Brain pericyte (primary cell): ENCODE results near the gene RPL7L1.

Source experiments
- DNase-seq: peaks from one replicate; pipeline ENCODE4 v3.0.0-alpha.2; 2012; ENCODE audit warnings: low read depth, low spot score

RPL7L1 gene

DNA sequence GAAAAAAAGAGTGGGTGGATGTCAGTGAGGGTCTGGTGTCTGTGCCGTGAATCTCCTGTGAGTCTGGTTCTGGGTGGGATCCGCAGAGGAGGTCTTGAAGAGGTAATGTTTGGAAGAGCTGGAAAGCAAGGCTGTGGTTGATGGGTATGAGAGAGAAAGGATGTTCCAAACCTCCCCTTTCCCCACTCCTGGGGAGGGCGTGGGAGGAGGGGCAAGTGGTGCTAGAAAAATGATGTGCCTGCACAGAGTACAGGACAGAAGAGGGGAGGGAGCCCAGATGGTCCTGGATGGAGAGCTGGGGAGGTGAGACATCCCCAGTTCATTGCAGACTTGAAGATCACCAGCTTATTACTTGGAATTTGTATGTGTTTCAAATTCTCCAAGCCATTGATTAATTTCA, 53.0 kb downstream of the RPL7L1 start:
- no peak for DNase-seq

DNA sequence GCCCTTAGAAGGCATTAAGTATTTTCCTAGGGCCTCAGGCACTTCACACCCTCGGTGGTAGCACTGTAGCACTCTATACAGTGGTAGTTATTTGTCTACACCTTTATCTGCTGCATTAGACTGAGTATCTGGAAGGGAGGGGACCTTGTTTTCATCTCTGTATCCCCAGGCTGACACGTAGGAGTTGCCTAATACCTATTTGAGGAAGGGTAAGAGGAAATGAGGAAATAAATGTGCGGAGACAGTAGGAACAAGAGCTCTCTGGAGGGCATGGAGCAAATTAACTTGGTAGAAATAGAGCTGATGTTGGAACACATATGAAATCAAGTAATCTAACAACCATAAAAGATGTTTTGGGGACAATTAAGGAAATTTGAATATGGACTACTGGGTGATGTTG, 53.8 kb downstream of the RPL7L1 start:
- no peak for DNase-seq

DNA sequence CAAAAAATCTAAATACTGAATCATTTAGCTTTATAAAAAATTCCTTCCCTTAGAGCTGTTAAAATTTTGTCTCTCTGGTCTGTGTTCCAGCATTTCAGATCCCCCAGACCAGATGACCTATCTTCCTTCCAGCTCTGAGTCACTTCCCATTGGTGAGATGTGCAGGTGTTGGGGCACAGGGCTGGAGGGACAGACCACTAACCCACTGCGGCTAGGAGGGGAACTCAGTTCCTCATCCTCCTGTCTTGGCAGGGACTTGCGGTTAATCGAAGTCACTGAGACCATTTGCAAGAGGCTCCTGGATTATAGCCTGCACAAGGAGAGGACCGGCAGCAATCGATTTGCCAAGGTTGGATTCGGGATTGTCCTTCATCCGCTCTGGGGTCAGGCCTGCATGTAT, 55.9 kb downstream of the RPL7L1 start:
- DNase-seq: no peak

DNA sequence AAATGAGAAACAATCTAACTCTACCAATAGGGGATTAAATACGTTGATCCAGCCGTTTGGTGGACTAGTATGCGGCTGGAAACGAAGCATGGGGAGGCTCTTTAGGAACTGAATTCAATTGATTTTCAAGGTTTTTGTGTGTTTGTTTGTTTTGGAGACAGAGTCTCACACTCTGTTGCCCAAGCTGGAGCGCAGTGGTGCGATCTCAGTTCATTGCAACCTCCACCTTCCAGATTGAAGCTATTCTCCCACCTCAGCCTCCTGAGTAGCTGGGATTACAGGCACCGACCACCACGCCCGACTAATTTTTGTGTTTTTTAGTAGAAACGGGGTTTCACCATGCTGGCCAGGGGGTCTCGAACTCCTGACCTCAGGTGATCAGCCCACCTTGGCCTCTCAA, 57.0 kb downstream of the RPL7L1 start:
- DNase-seq: no peak

DNA sequence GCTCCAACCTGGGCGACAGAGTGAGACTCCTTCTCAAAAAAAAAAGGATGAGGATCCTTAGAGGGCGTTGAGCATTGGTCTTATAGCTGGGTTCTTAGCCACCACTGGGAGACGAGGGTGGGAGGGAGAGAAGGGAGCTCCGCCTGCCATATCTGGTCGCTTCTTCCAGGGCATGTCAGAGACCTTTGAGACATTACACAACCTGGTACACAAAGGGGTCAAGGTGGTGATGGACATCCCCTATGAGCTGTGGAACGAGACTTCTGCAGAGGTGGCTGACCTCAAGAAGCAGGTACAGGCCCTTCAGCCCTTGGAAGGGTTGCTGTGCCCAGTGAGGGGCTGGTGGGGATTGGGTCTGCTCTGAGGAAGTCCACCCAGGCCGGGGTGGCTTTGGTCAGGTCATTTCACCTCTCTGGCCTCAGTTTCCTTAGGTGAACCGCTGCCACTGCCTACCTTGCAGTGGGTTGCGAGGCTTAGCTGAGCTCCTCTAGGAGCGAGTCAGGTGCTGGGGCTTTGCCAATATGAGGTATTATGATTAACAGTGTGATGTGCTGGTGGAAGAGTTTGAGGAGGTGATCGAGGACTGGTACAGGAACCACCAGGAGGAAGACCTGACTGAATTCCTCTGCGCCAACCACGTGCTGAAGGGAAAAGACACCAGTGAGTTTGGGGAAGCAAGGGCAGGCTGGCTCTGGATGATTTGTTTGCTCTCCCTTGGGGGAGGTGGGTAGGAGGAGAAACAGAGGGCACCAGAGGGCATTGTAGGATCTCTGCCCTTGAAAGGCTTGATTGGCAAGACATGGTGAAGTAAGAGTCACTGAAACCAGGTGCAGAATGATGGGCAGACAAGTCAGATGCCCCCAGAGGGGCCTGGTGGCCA, 58.4 kb downstream of the RPL7L1 start:
- no peak for DNase-seq

DNA sequence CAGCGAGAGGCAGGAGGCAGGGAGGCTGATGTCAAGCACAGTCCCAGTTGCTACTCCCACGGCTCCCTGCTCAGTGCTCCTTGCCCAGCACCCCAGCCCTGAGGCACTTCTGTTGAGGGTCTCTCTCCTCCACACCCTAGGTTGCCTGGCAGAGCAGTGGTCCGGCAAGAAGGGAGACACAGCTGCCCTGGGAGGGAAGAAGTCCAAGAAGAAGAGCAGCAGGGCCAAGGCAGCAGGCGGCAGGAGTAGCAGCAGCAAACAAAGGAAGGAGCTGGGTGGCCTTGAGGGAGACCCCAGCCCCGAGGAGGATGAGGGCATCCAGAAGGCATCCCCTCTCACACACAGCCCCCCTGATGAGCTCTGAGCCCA, 59.0 kb downstream of the RPL7L1 start:
- no peak for DNase-seq

DNA sequence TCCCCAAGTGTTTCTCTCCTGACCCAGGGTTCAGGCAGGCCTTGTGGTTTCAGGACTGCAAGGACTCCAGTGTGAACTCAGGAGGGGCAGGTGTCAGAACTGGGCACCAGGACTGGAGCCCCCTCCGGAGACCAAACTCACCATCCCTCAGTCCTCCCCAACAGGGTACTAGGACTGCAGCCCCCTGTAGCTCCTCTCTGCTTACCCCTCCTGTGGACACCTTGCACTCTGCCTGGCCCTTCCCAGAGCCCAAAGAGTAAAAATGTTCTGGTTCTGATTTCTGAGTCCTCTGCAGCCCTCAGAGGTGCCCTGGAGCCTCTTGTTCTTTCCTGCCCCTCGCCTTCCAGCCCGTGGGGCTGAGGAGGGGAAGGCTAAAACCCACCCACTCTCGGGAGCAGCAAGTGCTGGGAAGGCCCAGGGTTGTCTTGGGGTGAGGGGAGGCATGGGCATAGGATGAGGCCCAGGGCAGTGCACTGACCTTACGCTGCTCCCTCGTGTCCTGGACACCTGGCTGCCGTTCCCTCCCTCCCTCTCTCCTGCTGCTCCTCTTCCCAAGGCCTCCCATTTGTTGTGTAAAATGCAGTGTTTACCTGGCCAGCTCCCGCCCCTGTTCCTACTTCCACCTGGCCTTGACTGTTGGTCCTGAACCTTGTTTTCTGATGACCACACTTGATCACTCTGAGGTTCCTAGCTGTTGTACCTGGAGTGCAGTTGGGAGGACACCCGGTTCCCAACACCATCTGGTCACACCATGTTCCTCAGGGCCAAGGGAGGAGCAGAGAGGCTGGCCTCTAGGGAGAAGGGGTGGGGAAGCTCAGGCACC, 59.8 kb downstream of the RPL7L1 start:
- DNase-seq: no peak
